Left renal cortex interstitium (tissue), 4 donors: Measurements from ENCODE around the gene FAM237B. TPM values are rescaled to one million over a fixed set of nuclear protein-coding genes. Genes with fewer than 3 reads are reported as not detected.

Experiments
- DNase-seq, 4 donors: peaks; one replicate each; pipeline ENCODE4 v3.0.0-alpha.2; 2013; ENCODE audit warnings: low read depth in 4 of 4, low spot score in 2 of 4, missing footprints in 1 of 4
- polyA plus RNA-seq, 4 donors: library from polyadenylated mRNA; unstranded; fragments of 120-200 nt; gene quantifications; one replicate each; pipeline ENCODE4 v1.2.1, GENCODE V29; 2013; ENCODE audit not compliant: insufficient read length in 4 of 4

The FAM237B gene
- polyA plus RNA-seq, 4 donors = 0.23 to 0.88 (median 0.45) TPM

GRCh38 chr7:90298145-90299038 is 22.7 kb downstream of the FAM237B start:
- no peak for DNase-seq

GRCh38 chr7:90290244-90291113 is 30.6 kb downstream of the FAM237B start:
- DNase-seq = no peak

GRCh38 chr7:90288154-90288553 is 33.0 kb downstream of the FAM237B start:
- no peak for DNase-seq

- DNase-seq = no peak
Observed at GRCh38 chr7:90276033-90276728, 44.9 kb downstream of the FAM237B start.

GRCh38 chr7:90274161-90274560 is 46.9 kb downstream of the FAM237B start:
- no peak for DNase-seq

GRCh38 chr7:90272242-90272641 is 48.9 kb downstream of the FAM237B start:
- DNase-seq = no peak

- no peak for DNase-seq
Observed at GRCh38 chr7:90271753-90272152, 49.4 kb downstream of the FAM237B start.

- DNase-seq = no peak
Observed at GRCh38 chr7:90270431-90271178, 50.5 kb downstream of the FAM237B start.

- DNase-seq = no peak
Observed at GRCh38 chr7:90269163-90269562, 51.9 kb downstream of the FAM237B start.

- no peak for DNase-seq
Observed at GRCh38 chr7:90267263-90267858, 53.7 kb downstream of the FAM237B start.

GRCh38 chr7:90266808-90267207 is 54.3 kb downstream of the FAM237B start:
- DNase-seq = no peak

Other genes with a start within 250 kb of the FAM237B start
- 10 to 100 TPM in 3 of 4 donors, 1 to 10 TPM in 1; 9.0 to 15.3 (median 11.4) TPM for gene STEAP1, start 166.8 kb downstream of the FAM237B start, polyA plus RNA-seq
- gene STEAP2, start 109.6 kb downstream of the FAM237B start, polyA plus RNA-seq = 10 to 100 TPM in 3 of 4 donors, 1 to 10 TPM in 1; 8.1 to 18.3 (median 12.7) TPM
- gene CFAP69, start 76.1 kb downstream of the FAM237B start, polyA plus RNA-seq = 10 to 100 TPM; 12.3 to 21.2 (median 15.3) TPM
- 10 to 100 TPM; 21.5 to 29.2 (median 25.1) TPM for gene GTPBP10, start 25.4 kb upstream of the FAM237B start, polyA plus RNA-seq
- 10 to 100 TPM; 42.7 to 62.8 (median 49.5) TPM for gene CLDN12, start 82.2 kb upstream of the FAM237B start, polyA plus RNA-seq
- not detected for gene PTTG1IP2, start 148.3 kb upstream of the FAM237B start, polyA plus RNA-seq